K562 (cell line): Measurements from ENCODE around the gene JUND. TPM values are rescaled to one million over a fixed set of nuclear protein-coding genes. Genes with fewer than 3 reads are reported as not detected.

Experiments
- CAMTA2 ChIP-seq: fragments of 250-450 bp; sonication (Bioruptor Pico); conservative IDR thresholded peaks from 2 replicates; pipeline ENCODE4 v1.5.1; 2022
- ESRRB ChIP-seq: fragments of 250-450 bp; sonication (Bioruptor Pico); IDR thresholded peaks from 2 replicates; pipeline ENCODE4 v1.5.0; 2020; ENCODE audit warnings: mild to moderate bottlenecking, moderate library complexity, borderline replicate concordance
- HES1 ChIP-seq: fragments of 450-650 bp; IDR thresholded peaks from 2 replicates; pipeline ENCODE4 v1.6.1; 2016; ENCODE audit warnings: low read depth, mild to moderate bottlenecking, moderate library complexity
- IFI16 ChIP-seq: fragments of 250-450 bp; sonication (Bioruptor Pico); IDR thresholded peaks from 2 replicates; pipeline ENCODE4 v2.1.2; 2022; ENCODE audit warnings: mild to moderate bottlenecking, inconsistent platforms
- ILK ChIP-seq: fragments of 450-650 bp; IDR thresholded peaks from 2 replicates; pipeline ENCODE4 v1.6.1; 2016; ENCODE audit warnings: missing genetic modification characterization, low read depth, mild to moderate bottlenecking, missing compliant biosample characterization, moderate library complexity, borderline replicate concordance
- JUN ChIP-seq, 2 experiments: sonication (generic) in 1 of 2; formaldehyde crosslinking in 1 of 2; IDR thresholded peaks; 2 replicates each; pipeline versions ENCODE4 v1.6.1 to v1.8.0; 2012 to 2022; ENCODE audit warnings: borderline replicate concordance in 2 of 2, mild to moderate bottlenecking in 2 of 2, improper control_type of control experiment in 1 of 2, low read depth in 1 of 2, low read length in 1 of 2, missing genetic modification reagents in 1 of 2
- LEF1 ChIP-seq: fragments of 450-650 bp; IDR thresholded peaks from 2 replicates; pipeline ENCODE4 v1.6.1; 2016; ENCODE audit warnings: mild to moderate bottlenecking
- MAFF ChIP-seq: IDR thresholded peaks from 2 replicates; pipeline ENCODE4 v1.6.1; 2012; ENCODE audit warnings: low read length, improper control_type of control experiment
- MBD2 ChIP-seq: sonication (generic); IDR thresholded peaks from 2 replicates; pipeline ENCODE4 v1.6.1; 2016; ENCODE audit warnings: low read depth, borderline replicate concordance
- NEUROD1 ChIP-seq: fragments of 150-350 bp; IDR thresholded peaks from 2 replicates; pipeline ENCODE4 v1.6.1; 2014; ENCODE audit warnings: borderline replicate concordance, low read length, low read depth; ENCODE audit not compliant: partially characterized antibody
- NR2F6 ChIP-seq: fragments of 450-650 bp; formaldehyde crosslinking; IDR thresholded peaks from 2 replicates; pipeline ENCODE4 v1.4.0; 2020; ENCODE audit warnings: mild to moderate bottlenecking
- NR4A1 ChIP-seq, 2 experiments: fragments of 250-450 bp in 1 of 2; fragments of 450-650 bp in 1 of 2; sonication (Bioruptor Pico) in 1 of 2; IDR thresholded peaks; 2 replicates each; pipeline versions ENCODE4 v1.4.0 to v1.6.1; 2016 to 2020; ENCODE audit warnings: mild to moderate bottlenecking in 2 of 2, missing compliant biosample characterization in 1 of 2, missing genetic modification characterization in 1 of 2, moderate library complexity in 1 of 2
- PHB ChIP-seq: fragments of 250-450 bp; sonication (Bioruptor Pico); IDR thresholded peaks from 2 replicates; pipeline ENCODE4 v1.5.0; 2021
- PYGO2 ChIP-seq: fragments of 450-650 bp; IDR thresholded peaks from 2 replicates; pipeline ENCODE4 v1.6.1; 2016; ENCODE audit warnings: mild to moderate bottlenecking, missing genetic modification characterization, moderate library complexity, missing compliant biosample characterization
- STAT6 ChIP-seq: sonication (generic); formaldehyde crosslinking; IDR thresholded peaks from 2 replicates; pipeline ENCODE4 v1.8.1; 2023; ENCODE audit warnings: mild to moderate bottlenecking, missing genetic modification reagents
- TCFL5 ChIP-seq: fragments of 250-450 bp; sonication (Bioruptor Pico); conservative IDR thresholded peaks from 2 replicates; pipeline ENCODE4 v1.6.1; 2021; ENCODE audit warnings: mild to moderate bottlenecking, moderate library complexity, matching md5 sums
- ZNF274 ChIP-seq: IDR thresholded peaks from 2 replicates; pipeline ENCODE4 v1.6.1; 2011; ENCODE audit warnings: low read depth, mild to moderate bottlenecking, low read length, moderate library complexity, borderline replicate concordance
- ZNF395 ChIP-seq: fragments of 200-800 bp; sonication (Bioruptor generic); IDR thresholded peaks from 2 replicates; pipeline ENCODE4 v1.6.1; 2017; ENCODE audit warnings: missing genetic modification characterization, missing compliant biosample characterization
- ZNF507 ChIP-seq: conservative IDR thresholded peaks from 2 replicates; pipeline ENCODE4 v1.6.1; 2017; ENCODE audit warnings: missing genetic modification characterization, missing compliant biosample characterization
- ZNF740 ChIP-seq, 3 experiments: fragments of 200-800 bp in 1 of 3; sonication (Bioruptor generic) in 1 of 3; sonication (generic) in 1 of 3; formaldehyde crosslinking in 1 of 3; IDR thresholded peaks; 2 replicates each; pipeline versions ENCODE4 v1.6.1 to v1.8.0; 2016 to 2022; ENCODE audit warnings: mild to moderate bottlenecking in 2 of 3, missing compliant biosample characterization in 2 of 3, missing genetic modification characterization in 2 of 3, missing genetic modification reagents in 1 of 3
- polyA plus RNA-seq, 8 experiments: library from polyadenylated mRNA; depleted of rRNA in 4 of 8; stranded (reverse) in 5 of 8; unstranded in 3 of 8; fragments of >200 nt; fragmentation: Nextera tagmentation in 2 of 8; fragmentation: Illumina TruSeq in 1 of 8; extraction: Ambion mirVana in 2 of 8; extraction: Trizol in 1 of 8; gene quantifications; 2 replicates each; pipeline versions ENCODE4 v1.2.1 to v1.2.3, GENCODE V29; 2011 to 2014; ENCODE audit warnings: inconsistent platforms in 1 of 8, missing spikeins in 1 of 8
- total RNA-seq, 7 experiments: library from RNA; depleted of rRNA in 6 of 7; stranded (reverse); fragments of >200 nt in 6 of 7; fragmentation: Illumina TruSeq in 2 of 7; extraction: Trizol in 2 of 7; gene quantifications; 2 replicates each; pipeline versions ENCODE4 v1.2.1 to v1.2.3, GENCODE V29; 2011 to 2021; ENCODE audit warnings: low replicate concordance in 1 of 7

The JUND gene
- total and polyA plus RNA-seq, 9 of the 15 experiments (the other 6 are each of a cell fraction or from before 2014, with no cell fraction given): 6.4 to 286 (median 42.3) TPM

- TF ChIP-seq PHB (CRISPR knock-in tag): no peak
- 0 out of 2 replicates have a peak, but pooled peaks have one; percentile 21 for TF ChIP-seq PYGO2 (tag)
- no peak for TF ChIP-seq NR4A1 (CRISPR knock-in tag; IDR thresholded peaks at IDR 0.05)
- peak; percentile 86 for TF ChIP-seq NR4A1 (tag; IDR thresholded peaks at IDR 0.05)
- no peak for TF ChIP-seq ZNF507 (tag)
- TF ChIP-seq JUN (IDR thresholded peaks at IDR 0.05; ENCODE audit: borderline replicate concordance, low read depth, low read length): no peak
- TF ChIP-seq JUN (CRISPR knock-in tag; IDR thresholded peaks at IDR 0.05; ENCODE audit: borderline replicate concordance): 0 out of 2 replicates have a peak, but pooled peaks have one; percentile 48
- TF ChIP-seq CAMTA2 (CRISPR knock-in tag): no peak
- no peak for TF ChIP-seq ESRRB
- peak; percentile 84 for TF ChIP-seq ZNF395 (CRISPR knock-in tag)
- TF ChIP-seq NR2F6 (CRISPR knock-in tag): no peak
- no peak for TF ChIP-seq IFI16
- TF ChIP-seq MBD2: no peak
- no peak for TF ChIP-seq STAT6 (CRISPR knock-in tag)
- no peak for TF ChIP-seq NEUROD1
- no peak for TF ChIP-seq HES1
- no peak for TF ChIP-seq MAFF
- no peak for TF ChIP-seq ZNF740 (CRISPR knock-in tag; IDR thresholded peaks at IDR 0.05)
- TF ChIP-seq ZNF740 (tag; IDR thresholded peaks at IDR 0.05): peak in 1 of 2 experiments; percentile 59; a peak in 1 of 4 replicates
- TF ChIP-seq ILK (tag): no peak
- TF ChIP-seq TCFL5 (CRISPR knock-in tag): no peak
- no peak for TF ChIP-seq LEF1
- no peak for TF ChIP-seq ZNF274
Measured at GRCh38 chr19:18233224-18233825, 48.1 kb downstream of the JUND start (continued).
